ENCODE measurements around the gene NREP. TPM values are rescaled to one million over a fixed set of nuclear protein-coding genes. Genes with fewer than 3 reads are reported as not detected.

Gene NREP
- total RNA-seq, 1 experiment from 2014 or later, result 2.3 TPM

DNA sequence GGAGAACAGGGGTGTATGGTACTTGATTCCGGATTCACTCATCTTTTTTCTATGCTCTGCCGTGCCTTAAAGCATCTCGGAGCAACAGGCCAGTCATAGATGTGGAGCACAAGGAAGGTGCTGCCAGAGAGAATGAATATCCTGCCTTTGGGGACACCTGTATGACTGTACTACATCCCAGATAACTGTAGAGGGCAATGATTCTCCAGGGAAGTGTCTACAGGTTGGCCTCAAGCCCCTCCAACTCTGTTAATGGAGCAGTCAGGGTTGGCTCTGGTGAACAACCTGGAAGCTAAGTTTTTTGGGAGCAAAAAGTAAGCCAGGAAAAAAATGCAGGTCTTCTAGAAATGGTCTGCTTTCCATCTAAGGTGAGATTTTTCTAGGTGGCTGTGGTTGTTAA lies 71.0 kb downstream of the NREP start:
- H3K4me1 ChIP-seq, result no peaks in the 10 kb centered on the region
- Mint-ChIP-seq H3K27ac (ENCODE audit: unreplicated experiment) (no peak overlapping the region), H3K27me3 (ENCODE audit: insufficient read depth, unreplicated experiment) (peaks cover 1% of the 10 kb centered on the region), H3K4me1 (ENCODE audit: low read depth, unreplicated experiment) (no peaks in the 10 kb centered on the region), H3K36me3 (ENCODE audit: insufficient read depth, unreplicated experiment) (no peaks in the 10 kb centered on the region), H3K9me3 (ENCODE audit: unreplicated experiment) (no peaks in the 10 kb centered on the region), H3K4me3 (ENCODE audit: unreplicated experiment) (no peak overlapping the region)
- TF ChIP-seq, protein P1, sequence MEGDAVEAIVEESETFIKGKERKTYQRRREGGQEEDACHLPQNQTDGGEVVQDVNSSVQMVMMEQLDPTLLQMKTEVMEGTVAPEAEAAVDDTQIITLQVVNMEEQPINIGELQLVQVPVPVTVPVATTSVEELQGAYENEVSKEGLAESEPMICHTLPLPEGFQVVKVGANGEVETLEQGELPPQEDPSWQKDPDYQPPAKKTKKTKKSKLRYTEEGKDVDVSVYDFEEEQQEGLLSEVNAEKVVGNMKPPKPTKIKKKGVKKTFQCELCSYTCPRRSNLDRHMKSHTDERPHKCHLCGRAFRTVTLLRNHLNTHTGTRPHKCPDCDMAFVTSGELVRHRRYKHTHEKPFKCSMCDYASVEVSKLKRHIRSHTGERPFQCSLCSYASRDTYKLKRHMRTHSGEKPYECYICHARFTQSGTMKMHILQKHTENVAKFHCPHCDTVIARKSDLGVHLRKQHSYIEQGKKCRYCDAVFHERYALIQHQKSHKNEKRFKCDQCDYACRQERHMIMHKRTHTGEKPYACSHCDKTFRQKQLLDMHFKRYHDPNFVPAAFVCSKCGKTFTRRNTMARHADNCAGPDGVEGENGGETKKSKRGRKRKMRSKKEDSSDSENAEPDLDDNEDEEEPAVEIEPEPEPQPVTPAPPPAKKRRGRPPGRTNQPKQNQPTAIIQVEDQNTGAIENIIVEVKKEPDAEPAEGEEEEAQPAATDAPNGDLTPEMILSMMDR (IDR thresholded peaks at IDR 0.05; ENCODE audit: insufficient read depth in 1 of 2, low read depth in 1 of 2, low read length in 1 of 2, severe bottlenecking in 1 of 2, unreplicated experiment in 1 of 2), result peak; percentile 20 to 29
- H3K27me3 ChIP-seq (replicated peaks; ENCODE audit: control insufficient read depth, insufficient read depth, low read length), result no peaks in the 10 kb centered on the region
- no peaks in the 10 kb centered on the region for H3K36me3 ChIP-seq (ENCODE audit: control insufficient read depth, insufficient read depth, low read length)
- no peaks in the 10 kb centered on the region for H3K9me3 ChIP-seq
- no TSS peak for BruUV-seq (replicated peaks)
- intact Hi-C loops (cut with micrococcal nuclease; ENCODE audit: unreplicated experiment), result loop anchor here (1.0 kb wide), 1 partner anchor 461 kb away; no protein-coding TSS in a partner anchor
- DNase-seq, result peak in 1 of 2 experiments; percentile 7
- ChIA-PET POLR2A (interaction anchor here (0.6 kb wide), 1 partner anchor 30 kb away, joined by 3 read pairs; no protein-coding TSS in a partner anchor), CTCF (no interaction called here)
- no peak overlapping the region for H3K4me3 ChIP-seq (ENCODE audit: low read depth, low read length)

DNA sequence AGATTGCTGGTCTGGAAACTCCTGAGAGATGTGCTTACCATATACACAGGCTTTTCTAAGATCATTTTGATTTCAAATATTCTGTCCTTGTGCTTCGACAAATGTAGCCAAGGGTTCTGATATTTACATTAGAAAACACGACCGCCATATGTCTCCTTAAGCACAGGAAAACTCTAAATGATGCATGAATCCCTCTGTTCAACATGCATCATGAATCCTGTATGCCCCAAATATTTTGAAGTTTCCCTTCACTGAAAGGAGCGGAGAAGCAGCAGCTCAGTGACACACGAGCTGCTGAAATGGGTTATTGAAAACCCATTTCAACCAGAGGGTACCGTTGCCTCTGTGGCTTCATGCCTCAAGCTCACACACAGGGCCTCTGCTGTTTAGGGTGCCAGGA lies 74.4 kb downstream of the NREP start:
- CTCF ChIA-PET, result no interaction called here
- Mint-ChIP-seq H3K27ac (ENCODE audit: unreplicated experiment) (no peak overlapping the region), H3K27me3 (ENCODE audit: insufficient read depth, unreplicated experiment) (peaks cover 4% of the 10 kb centered on the region), H3K4me1 (ENCODE audit: low read depth, unreplicated experiment) (no peaks in the 10 kb centered on the region), H3K4me3 (ENCODE audit: unreplicated experiment) (no peak overlapping the region), H3K9me3 (ENCODE audit: unreplicated experiment) (no peaks in the 10 kb centered on the region), H3K36me3 (ENCODE audit: insufficient read depth, unreplicated experiment) (no peaks in the 10 kb centered on the region)
- POLR2A ChIA-PET, result no interaction called here
- TF ChIP-seq, protein P1 (IDR thresholded peaks at IDR 0.05; ENCODE audit: insufficient read depth in 1 of 2, low read depth in 1 of 2, low read length in 1 of 2, severe bottlenecking in 1 of 2, unreplicated experiment in 1 of 2), result no peak
- no peaks in the 10 kb centered on the region; the same call in 1 of the 2 replicates for H3K27me3 ChIP-seq (replicated peaks; ENCODE audit: control insufficient read depth, insufficient read depth, low read length)
- intact Hi-C loops (cut with micrococcal nuclease; ENCODE audit: unreplicated experiment), result no loop called here
- no peaks in the 10 kb centered on the region for H3K36me3 ChIP-seq (ENCODE audit: control insufficient read depth, insufficient read depth, low read length)
- H3K9me3 ChIP-seq, result no peaks in the 10 kb centered on the region
- BruUV-seq (replicated peaks), result no TSS peak
- no peak overlapping the region for H3K4me3 ChIP-seq (ENCODE audit: low read depth, low read length)
- no peaks in the 10 kb centered on the region for H3K4me1 ChIP-seq
- no peak for DNase-seq

DNA sequence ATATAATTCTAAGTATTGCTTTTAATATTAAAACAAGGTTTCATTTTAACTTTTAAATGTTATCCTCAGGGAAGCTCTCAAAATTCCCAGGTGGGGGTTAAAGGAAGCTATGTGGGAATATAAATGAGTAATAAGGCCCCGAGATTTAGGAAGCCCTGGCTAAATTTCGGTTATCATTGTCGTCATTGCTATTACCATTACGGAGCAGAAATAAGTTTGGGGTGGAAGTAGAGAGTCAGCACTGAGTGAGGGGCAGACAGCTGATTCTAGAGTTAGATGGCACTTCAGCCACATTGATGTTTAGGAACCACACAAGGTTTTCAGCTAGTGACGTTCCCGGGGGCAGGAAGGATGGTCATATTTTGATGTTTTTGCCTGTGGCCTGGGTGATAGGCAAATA lies 74.9 kb downstream of the NREP start:
- no peak for DNase-seq
- no peak overlapping the region for H3K4me3 Mint-ChIP-seq (ENCODE audit: unreplicated experiment)
- H3K27me3 Mint-ChIP-seq (ENCODE audit: insufficient read depth, unreplicated experiment), result peaks cover 4% of the 10 kb centered on the region
- H3K4me1 ChIP-seq, result no peaks in the 10 kb centered on the region
- no peak overlapping the region for H3K4me3 ChIP-seq (ENCODE audit: low read depth, low read length)
- no peaks in the 10 kb centered on the region for H3K9me3 ChIP-seq
- no peak overlapping the region for H3K27ac Mint-ChIP-seq (ENCODE audit: unreplicated experiment)
- no peaks in the 10 kb centered on the region for H3K4me1 Mint-ChIP-seq (ENCODE audit: low read depth, unreplicated experiment)
- no peaks in the 10 kb centered on the region for H3K36me3 Mint-ChIP-seq (ENCODE audit: insufficient read depth, unreplicated experiment)
- H3K9me3 Mint-ChIP-seq (ENCODE audit: unreplicated experiment), result no peaks in the 10 kb centered on the region
- TF ChIP-seq, protein P1 (IDR thresholded peaks at IDR 0.05; ENCODE audit: insufficient read depth in 1 of 2, low read depth in 1 of 2, low read length in 1 of 2, severe bottlenecking in 1 of 2, unreplicated experiment in 1 of 2), result no peak
- ChIA-PET CTCF (no interaction called here), POLR2A (no interaction called here)
- no peaks in the 10 kb centered on the region for H3K36me3 ChIP-seq (ENCODE audit: control insufficient read depth, insufficient read depth, low read length)
- H3K27me3 ChIP-seq (replicated peaks; ENCODE audit: control insufficient read depth, insufficient read depth, low read length), result no peaks in the 10 kb centered on the region; the same call in 1 of the 2 replicates
- BruUV-seq (replicated peaks), result no TSS peak
- intact Hi-C loops (cut with micrococcal nuclease; ENCODE audit: unreplicated experiment), result no loop called here

Measured in Caco-2 (cell line).